CD14-positive monocyte (primary cell): Measurements from ENCODE around the gene PAOX. TPM values are rescaled to one million over a fixed set of nuclear protein-coding genes. Genes with fewer than 3 reads are reported as not detected.

ENCODE experiments used
- DNase-seq, 3 donors: peaks; one replicate each; pipeline ENCODE4 v3.0.0-alpha.2; 2011 to 2022
- H2AFZ ChIP-seq: 2 replicates; pipeline ENCODE4 v1.6.0; 2012; ENCODE audit warnings: mild to moderate bottlenecking, low read depth, low read length, inconsistent platforms; ENCODE audit not compliant: insufficient read depth, poor library complexity, severe bottlenecking
- H3K27ac ChIP-seq, 2 donors: 1 replicate in 1 of 2; 2 replicates in 1 of 2; pipeline ENCODE4 v1.5.1; 2012 to 2013; ENCODE audit warnings: low read length in 2 of 2, control low read depth in 1 of 2, inconsistent platforms in 1 of 2, low read depth in 1 of 2, mild to moderate bottlenecking in 1 of 2
- H3K27me3 ChIP-seq, 2 donors: one replicate each; pipeline versions ENCODE4 v1.6.0 to v1.6.1; 2011 to 2013; ENCODE audit warnings: low read length in 2 of 2; ENCODE audit not compliant: control insufficient read depth in 2 of 2, insufficient read depth in 2 of 2
- H3K36me3 ChIP-seq, 2 donors: replicated peaks in 1 of 2; 1 replicate in 1 of 2; 2 replicates in 1 of 2; pipeline versions ENCODE4 v1.5.1 to v1.6.1; 2012 to 2013; ENCODE audit warnings: low read length in 2 of 2, control low read depth in 1 of 2, inconsistent platforms in 1 of 2, mild to moderate bottlenecking in 1 of 2; ENCODE audit not compliant: insufficient read depth in 2 of 2, control insufficient read depth in 1 of 2
- H3K4me1 ChIP-seq, 2 donors: 1 replicate in 1 of 2; 2 replicates in 1 of 2; pipeline versions ENCODE4 v1.5.1 to v1.6.1; 2012 to 2013; ENCODE audit warnings: low read length in 2 of 2, control low read depth in 1 of 2, inconsistent platforms in 1 of 2, mild to moderate bottlenecking in 1 of 2, moderate library complexity in 1 of 2; ENCODE audit not compliant: insufficient read depth in 2 of 2, control insufficient read depth in 1 of 2
- H3K4me2 ChIP-seq: replicated peaks from 2 replicates; pipeline ENCODE3; 2012; ENCODE audit warnings: low read length, moderate library complexity, mild to moderate bottlenecking; ENCODE audit not compliant: poor library complexity, severe bottlenecking; ENCODE audit errors: extremely low read depth
- H3K4me3 ChIP-seq, 3 experiments: fragments of 200-600 bp in 1 of 3; sonication (generic) in 1 of 3; replicated peaks in 1 of 3; 1 replicate in 2 of 3; 2 replicates in 1 of 3; pipeline ENCODE4 v1.5.1; 2011 to 2013; ENCODE audit warnings: low read length in 3 of 3, mild to moderate bottlenecking in 3 of 3, control low read depth in 2 of 3, low read depth in 2 of 3, inconsistent platforms in 1 of 3, moderate library complexity in 1 of 3
- H3K79me2 ChIP-seq: 2 replicates; pipeline ENCODE4 v1.6.0; 2012; ENCODE audit warnings: mild to moderate bottlenecking, control low read depth, inconsistent platforms, low read length, moderate library complexity; ENCODE audit not compliant: insufficient read depth
- H3K9ac ChIP-seq: 2 replicates; pipeline ENCODE4 v1.6.0; 2017; ENCODE audit warnings: low read length, mild to moderate bottlenecking; ENCODE audit not compliant: insufficient read depth, poor library complexity, severe bottlenecking
- H3K9me3 ChIP-seq, 2 donors: replicated peaks in 1 of 2; 1 replicate in 1 of 2; 2 replicates in 1 of 2; pipeline versions ENCODE4 v1.5.1 to v1.6.1; 2012 to 2013; ENCODE audit warnings: low read length in 2 of 2, control low read depth in 1 of 2; ENCODE audit not compliant: control insufficient read depth in 1 of 2, insufficient read depth in 1 of 2
- H4K20me1 ChIP-seq: 2 replicates; pipeline ENCODE4 v1.6.0; 2012; ENCODE audit warnings: mild to moderate bottlenecking, low read length, control low read depth, moderate library complexity; ENCODE audit not compliant: insufficient read depth
- H3K27ac Mint-ChIP-seq, 7 donors: one replicate each; pipeline ENCODE4 v1.8.0; 2020; ENCODE audit warnings: mild to moderate bottlenecking in 7 of 7, mixed read lengths in 7 of 7, moderate library complexity in 6 of 7, inconsistent platforms in 2 of 7
- H3K27me3 Mint-ChIP-seq, 3 donors: one replicate each; pipeline ENCODE4 v1.8.0; 2021 to 2022; ENCODE audit warnings: low read depth in 3 of 3, mild to moderate bottlenecking in 3 of 3, mixed read lengths in 3 of 3, moderate library complexity in 3 of 3, inconsistent platforms in 1 of 3
- H3K36me3 Mint-ChIP-seq, 2 donors: one replicate each; pipeline ENCODE4 v1.8.0; 2020; ENCODE audit warnings: mixed read lengths in 2 of 2, inconsistent platforms in 1 of 2, mild to moderate bottlenecking in 1 of 2
- H3K4me1 Mint-ChIP-seq: one replicate; pipeline ENCODE4 v1.8.0; 2020; ENCODE audit warnings: mild to moderate bottlenecking, mixed read lengths
- H3K4me3 Mint-ChIP-seq, 2 donors: one replicate each; pipeline ENCODE4 v1.8.0; 2020; ENCODE audit warnings: mild to moderate bottlenecking in 2 of 2, mixed read lengths in 2 of 2, moderate library complexity in 1 of 2
- H3K9me3 Mint-ChIP-seq, 7 donors: one replicate each; pipeline ENCODE4 v1.8.0; 2020 to 2022; ENCODE audit warnings: mixed read lengths in 7 of 7, mild to moderate bottlenecking in 6 of 7, moderate library complexity in 6 of 7, inconsistent platforms in 2 of 7
- CTCF ChIP-seq: fragments of 200-600 bp; IDR thresholded peaks from one replicate; pipeline ENCODE4 v1.8.0; 2022; ENCODE audit warnings: antibody characterized with exemption, mild to moderate bottlenecking
- WGBS: methylation state at CpG from one replicate; pipeline ENCODE4 v1.1.5; 2013; ENCODE audit warnings: missing lambda C conversion rate; ENCODE audit not compliant: insufficient coverage; 5-methylcytosine and 5-hydroxymethylcytosine counted together
- intact Hi-C, 2 donors: fragments of 100-400 bp; cut with micrococcal nuclease; formaldehyde crosslinking; loops; one replicate each; pipeline versions ENCODE4 v1.15.0 to v1.15.1; 2023
- polyA plus RNA-seq, 3 donors: library from polyadenylated mRNA; depleted of rRNA in 1 of 3; unstranded in 2 of 3; stranded (reverse) in 1 of 3; fragments of 300-500 nt in 2 of 3; fragments of >200 nt in 1 of 3; fragmentation: Illumina TruSeq in 2 of 3; gene quantifications; 1 replicate in 2 of 3; 2 replicates in 1 of 3; pipeline ENCODE4 v1.2.3, GENCODE V29; 2012 to 2021

Gene PAOX
- polyA plus RNA-seq, 3 donors: 3.9 to 9.5 (median 9.3) TPM

GRCh38 chr10:133353988-133354605 is 25.0 kb upstream of the PAOX start:
- H3K36me3 Mint-ChIP-seq: peaks cover 2 to 5% of the 10 kb centered on the region in 2 donors
- DNase-seq: no peak
- H3K4me3 Mint-ChIP-seq: no peak overlapping the region
- Histone ChIP-seq H3K9ac (no peak overlapping the region), H4K20me1 (peaks cover 30% of the 10 kb centered on the region), H3K27me3 (no peaks in the 10 kb centered on the region), H3K9me3 (no peaks in the 10 kb centered on the region), H3K4me3 (no peak overlapping the region), H3K27ac (no peak overlapping the region), H3K4me1 (peaks cover 11 to 20% of the 10 kb centered on the region in 2 donors), H3K79me2 (peaks cover 3% of the 10 kb centered on the region), H3K4me2 (no peak overlapping the region), H3K36me3 (peaks cover 0 to 7% of the 10 kb centered on the region in 2 donors), H2AFZ (no peak overlapping the region)
- H3K4me1 Mint-ChIP-seq: peaks cover 12% of the 10 kb centered on the region
- H3K27me3 Mint-ChIP-seq: peaks cover 2 to 17% (median 4%) of the 10 kb centered on the region in 3 donors
- intact Hi-C loops: no loop called here
- WGBS: 85% methylated on average over 15 of the region's 16 CpGs
- no peak for TF ChIP-seq CTCF
- H3K9me3 Mint-ChIP-seq: peaks cover 0 to 1% (median 0%) of the 10 kb centered on the region in 7 donors
- H3K27ac Mint-ChIP-seq: peak overlapping the region in 1 of 7 donors; percentile 18

GRCh38 chr10:133354672-133355240 is 24.3 kb upstream of the PAOX start:
- peaks cover 11 to 20% of the 10 kb centered on the region in 2 donors for H3K4me1 ChIP-seq
- WGBS: 94% methylated on average over 12 of the region's 14 CpGs
- H3K79me2 ChIP-seq: peaks cover 3% of the 10 kb centered on the region
- intact Hi-C loops: no loop called here
- no peak overlapping the region for H3K27ac Mint-ChIP-seq
- no peaks in the 10 kb centered on the region for H3K9me3 ChIP-seq
- H3K27me3 Mint-ChIP-seq: peaks cover 0 to 16% (median 4%) of the 10 kb centered on the region in 3 donors
- no peak overlapping the region for H2AFZ ChIP-seq
- H4K20me1 ChIP-seq: peaks cover 30% of the 10 kb centered on the region
- no peak overlapping the region for H3K4me3 ChIP-seq
- no peak overlapping the region for H3K4me2 ChIP-seq
- TF ChIP-seq CTCF: no peak
- H3K9ac ChIP-seq: no peak overlapping the region
- H3K9me3 Mint-ChIP-seq: peaks cover 0 to 1% (median 0%) of the 10 kb centered on the region in 7 donors
- H3K36me3 ChIP-seq: peaks cover 0 to 7% of the 10 kb centered on the region in 2 donors
- H3K4me1 Mint-ChIP-seq: peaks cover 12% of the 10 kb centered on the region
- no peak for DNase-seq
- H3K4me3 Mint-ChIP-seq: no peak overlapping the region
- H3K36me3 Mint-ChIP-seq: peaks cover 2 to 5% of the 10 kb centered on the region in 2 donors
- H3K27me3 ChIP-seq: no peaks in the 10 kb centered on the region
- H3K27ac ChIP-seq: no peak overlapping the region
